DND-41 (cell line): Measurements from ENCODE around the gene PCED1A.

Experiments
- CTCF ChIP-seq: IDR thresholded peaks from 2 replicates; pipeline ENCODE4 v1.5.1; 2012; ENCODE audit warnings: borderline replicate concordance, low read length, moderate library complexity, mild to moderate bottlenecking; ENCODE audit not compliant: poor library complexity, severe bottlenecking; ENCODE audit errors: extremely low read depth
- EZH2 ChIP-seq: IDR thresholded peaks from 3 replicates; pipeline ENCODE4 v1.6.1; 2012; ENCODE audit warnings: borderline replicate concordance, low read depth, mild to moderate bottlenecking, moderate library complexity, low read length, inconsistent platforms; ENCODE audit not compliant: severe bottlenecking

- TF ChIP-seq CTCF (no peak), EZH2 (no peak)
Measured at GRCh38 chr20:2805689-2806350, 34.6 kb downstream of the PCED1A start.
